Panc1 (cell line): ENCODE data around the gene MED12L. TPM values are rescaled to one million over a fixed set of nuclear protein-coding genes. Genes with fewer than 3 reads are reported as not detected.

Experiments used
- ATAC-seq: fragments of 200-7000 bp; cut with Tn5 transposase; 2 replicates; pipeline ENCODE4 v1.9.1; 2020; ENCODE audit warnings: mild to moderate bottlenecking, moderate library complexity
- BruUV-seq: library from RNA; stranded (reverse); fragments of 400-500 nt; replicated peaks from 2 replicates; lab custom pipeline; 2021; lab: Mats Ljungman, UMichigan
- CTCF ChIA-PET: fragments of 300-600 bp; sonication (Branson Sonifier 250); formaldehyde crosslinking; loops from one replicate; lab custom pipeline; 2022; ENCODE audit warnings: antibody characterized with exemption; lab: Charles Lee
- POLR2A ChIA-PET: fragments of 300-600 bp; sonication (Branson Sonifier 250); formaldehyde crosslinking; loops from one replicate; lab custom pipeline; 2022; ENCODE audit warnings: antibody characterized with exemption; lab: Charles Lee
- DNase-seq: peaks from one replicate; pipeline ENCODE4 v3.0.0-alpha.2; 2010; ENCODE audit warnings: low read depth, low spot score
- H3K27ac ChIP-seq: 2 replicates; pipeline ENCODE4 v1.5.1; 2011; ENCODE audit warnings: mild to moderate bottlenecking, low read length, inconsistent platforms
- H3K27me3 ChIP-seq: fragments of 200-500 bp; sonication (Bioruptor generic); 2 replicates; pipeline ENCODE4 v1.6.0; 2014; ENCODE audit warnings: low read length, inconsistent platforms; ENCODE audit not compliant: control insufficient read depth, insufficient read depth
- H3K36me3 ChIP-seq: fragments of 200-500 bp; sonication (Bioruptor generic); 2 replicates; pipeline ENCODE4 v1.5.1; 2014; ENCODE audit warnings: inconsistent platforms, mild to moderate bottlenecking, low read length, moderate library complexity; ENCODE audit not compliant: control insufficient read depth, insufficient read depth
- H3K4me1 ChIP-seq: 2 replicates; pipeline ENCODE4 v1.5.1; 2011; ENCODE audit warnings: inconsistent platforms, mild to moderate bottlenecking, low read length, moderate library complexity; ENCODE audit not compliant: control insufficient read depth, insufficient read depth
- H3K4me3 ChIP-seq, 2 experiments: 2 replicates each; pipeline ENCODE4 v1.5.1; 2011 to 2012; ENCODE audit warnings: low read depth in 2 of 2, low read length in 2 of 2, mild to moderate bottlenecking in 2 of 2, inconsistent platforms in 1 of 2, moderate library complexity in 1 of 2
- H3K9me3 ChIP-seq: fragments of 200-500 bp; sonication (Bioruptor generic); 2 replicates; pipeline ENCODE4 v1.5.1; 2014; ENCODE audit warnings: low read depth, mild to moderate bottlenecking, inconsistent platforms, low read length, moderate library complexity; ENCODE audit not compliant: control insufficient read depth, insufficient read depth
- CTCF ChIP-seq: fragments of 450-650 bp; IDR thresholded peaks from 2 replicates; pipeline ENCODE4 v1.5.1; 2017; ENCODE audit warnings: mild to moderate bottlenecking
- POLR2AphosphoS5 ChIP-seq: IDR thresholded peaks from 2 replicates; pipeline ENCODE4 v1.6.1; 2012; ENCODE audit warnings: mild to moderate bottlenecking, low read depth, low read length, moderate library complexity
- REST ChIP-seq, 2 experiments: IDR thresholded peaks; 2 replicates each; pipeline ENCODE4 v1.6.1; 2011 to 2012; ENCODE audit warnings: low read depth in 2 of 2, control low read depth in 1 of 2, low read length in 1 of 2, mild to moderate bottlenecking in 1 of 2, moderate library complexity in 1 of 2; ENCODE audit not compliant: insufficient read depth in 1 of 2
- SIN3A ChIP-seq: IDR thresholded peaks from 2 replicates; pipeline ENCODE4 v1.6.1; 2012; ENCODE audit warnings: low read depth, mild to moderate bottlenecking, low read length, moderate library complexity, borderline replicate concordance; ENCODE audit not compliant: insufficient read depth
- TCF7L2 ChIP-seq: IDR thresholded peaks from 2 replicates; pipeline ENCODE4 v1.6.1; 2011; ENCODE audit warnings: mild to moderate bottlenecking, low read depth, low read length, inconsistent platforms
- in situ Hi-C: cut with HindIII; loops from 2 replicates; pipeline ENCODE4 v1.10.0; 2016; ENCODE audit warnings: low sequenced_read_pairs, low pct_unique_long_range_greater_than_20kb
- intact Hi-C: fragments of 100-400 bp; cut with micrococcal nuclease; formaldehyde crosslinking; loops from one replicate; pipeline ENCODE4 v1.10.0; 2022; ENCODE audit not compliant: unreplicated experiment
- total RNA-seq: library from RNA; stranded (reverse); gene quantifications from one replicate; pipeline ENCODE4 v1.2.1, GENCODE V29; 2021; ENCODE audit not compliant: unreplicated experiment

The MED12L gene
- total RNA-seq, 1 experiment from 2014 or later = 2.8 TPM

- Histone ChIP-seq H3K4me3 (no peak overlapping the region), H3K36me3 (no peaks in the 10 kb centered on the region), H3K9me3 (no peaks in the 10 kb centered on the region), H3K27me3 (no peaks in the 10 kb centered on the region), H3K4me1 (no peaks in the 10 kb centered on the region), H3K27ac (no peak overlapping the region)
- no TSS peak for BruUV-seq
- TF ChIP-seq CTCF (0 out of 2 replicates have a peak, but pooled peaks have one; percentile 6), POLR2AphosphoS5 (no peak)
- intact Hi-C loops = no loop called here
- DNase-seq (no peak), ATAC-seq (no peak)
- in situ Hi-C loops = no loop called here
- ChIA-PET CTCF (no interaction called here), POLR2A (no interaction called here)
Measured at GRCh38 chr3:151113343-151113742, 27.9 kb downstream of the MED12L start.

- TF ChIP-seq CTCF = peak; percentile 34
- TF ChIP-seq POLR2AphosphoS5 = no peak
- TF ChIP-seq TCF7L2 = no peak
- TF ChIP-seq REST (IDR thresholded peaks at IDR 0.05; ENCODE audit: insufficient read depth in 1 of 2, low read depth in 2 of 2, low read length in 1 of 2) = no peak
- TF ChIP-seq SIN3A = no peak
- Histone ChIP-seq H3K4me3 (no peak overlapping the region), H3K36me3 (no peaks in the 10 kb centered on the region), H3K27ac (no peak overlapping the region), H3K9me3 (no peaks in the 10 kb centered on the region), H3K4me1 (no peaks in the 10 kb centered on the region), H3K27me3 (no peaks in the 10 kb centered on the region)
- ChIA-PET POLR2A (no interaction called here), CTCF (no interaction called here)
- no peak for DNase-seq
- intact Hi-C loops (no loop called here), in situ Hi-C loops (no loop called here)
- ATAC-seq = no peak
- BruUV-seq = no TSS peak
Measured at GRCh38 chr3:151117047-151117446, 31.6 kb downstream of the MED12L start.

GRCh38 chr3:151119188-151119587 lies 33.7 kb downstream of the MED12L start:
- in situ Hi-C loops (no loop called here), intact Hi-C loops (no loop called here)
- ATAC-seq = no peak

More at GRCh38 chr3:151119188-151119587, 33.7 kb downstream of the MED12L start:
- H3K4me3 ChIP-seq = no peak overlapping the region
- no peak overlapping the region for H3K27ac ChIP-seq
- DNase-seq = no peak
- H3K9me3 ChIP-seq = no peaks in the 10 kb centered on the region
- POLR2A ChIA-PET = no interaction called here
- no peaks in the 10 kb centered on the region for H3K36me3 ChIP-seq
- CTCF ChIA-PET = interaction anchor here (0.7 kb wide), 1 partner anchor 1641 kb away, joined by 10 read pairs; no protein-coding TSS in a partner anchor
- no peaks in the 10 kb centered on the region for H3K27me3 ChIP-seq
- TF ChIP-seq REST (IDR thresholded peaks at IDR 0.05; ENCODE audit: insufficient read depth in 1 of 2, low read depth in 2 of 2, low read length in 1 of 2) = no peak
- no peak for TF ChIP-seq CTCF
- TF ChIP-seq POLR2AphosphoS5 = no peak
- no peak for TF ChIP-seq TCF7L2
- no peak for TF ChIP-seq SIN3A
- no TSS peak for BruUV-seq
- no peaks in the 10 kb centered on the region for H3K4me1 ChIP-seq
